Common myeloid progenitor, CD34-positive (primary cell): Measurements from ENCODE around the gene OTOP1.
A peak's percentile ranks its signal among the peaks of the same experiment; 100 is the strongest.
"Not testable (repeated sequence)": the region's sequence is repeated elsewhere in the genome, so short reads cannot be mapped to it uniquely, and the experiment has no call there.

Experiments
- CTCF ChIA-PET: fragments of 350-600 bp; sonication (Branson Sonifier 250); formaldehyde crosslinking; loops from one replicate; lab custom pipeline; 2021; ENCODE audit warnings: antibody characterized with exemption; lab: Charles Lee
- POLR2A ChIA-PET: fragments of 350-600 bp; sonication (Branson Sonifier 250); formaldehyde crosslinking; loops from one replicate; lab custom pipeline; 2021; ENCODE audit warnings: antibody characterized with exemption; lab: Charles Lee
- DNase-seq, 3 donors: peaks; one replicate each; pipeline versions ENCODE4 v3.0.0 to v3.0.0-alpha.2; 2013
- H3K27ac ChIP-seq, 2 experiments: 1 replicate in 1 of 2; 2 replicates in 1 of 2; pipeline ENCODE4 v1.7.0; 2013; ENCODE audit warnings: inconsistent platforms in 2 of 2, low read length in 2 of 2, mild to moderate bottlenecking in 2 of 2, low read depth in 1 of 2, moderate library complexity in 1 of 2; ENCODE audit not compliant: severe bottlenecking in 2 of 2, insufficient read depth in 1 of 2, poor library complexity in 1 of 2
- H3K27me3 ChIP-seq, 5 experiments: replicated peaks in 2 of 5; 1 replicate in 3 of 5; 2 replicates in 2 of 5; pipeline versions ENCODE4 v1.6.1 to v1.7.0; 2013; ENCODE audit warnings: low read length in 4 of 5, mild to moderate bottlenecking in 2 of 5, moderate library complexity in 2 of 5, inconsistent platforms in 1 of 5; ENCODE audit not compliant: insufficient read depth in 5 of 5, control insufficient read depth in 4 of 5
- H3K36me3 ChIP-seq, 4 experiments: 1 replicate in 2 of 4; 2 replicates in 2 of 4; pipeline versions ENCODE4 v1.6.1 to v1.7.0; 2013; ENCODE audit warnings: low read length in 3 of 4, control low read depth in 1 of 4, mild to moderate bottlenecking in 1 of 4; ENCODE audit not compliant: control insufficient read depth in 4 of 4, insufficient read depth in 4 of 4
- H3K4me1 ChIP-seq, 4 experiments: 1 replicate in 3 of 4; 2 replicates in 1 of 4; pipeline versions ENCODE4 v1.6.1 to v1.7.1; 2013; ENCODE audit warnings: low read length in 3 of 4, mild to moderate bottlenecking in 3 of 4, control low read depth in 1 of 4, inconsistent platforms in 1 of 4, moderate library complexity in 1 of 4; ENCODE audit not compliant: control insufficient read depth in 4 of 4, insufficient read depth in 4 of 4; ENCODE audit errors: control extremely low read depth in 1 of 4
- H3K4me3 ChIP-seq, 7 experiments: 1 replicate in 4 of 7; 2 replicates in 3 of 7; pipeline versions ENCODE4 v1.5.1 to v1.7.0; 2013; ENCODE audit warnings: mild to moderate bottlenecking in 7 of 7, low read length in 6 of 7, moderate library complexity in 6 of 7, inconsistent platforms in 2 of 7, low read depth in 2 of 7, control low read depth in 1 of 7; ENCODE audit not compliant: insufficient read depth in 4 of 7, control insufficient read depth in 1 of 7; ENCODE audit errors: extremely low read depth in 1 of 7
- H3K9me3 ChIP-seq, 5 experiments: 1 replicate in 4 of 5; 2 replicates in 1 of 5; pipeline versions ENCODE4 v1.6.1 to v1.7.1; 2013; ENCODE audit warnings: low read length in 4 of 5, mild to moderate bottlenecking in 2 of 5, inconsistent platforms in 1 of 5, low read depth in 1 of 5, moderate library complexity in 1 of 5; ENCODE audit not compliant: control insufficient read depth in 4 of 5, insufficient read depth in 2 of 5; ENCODE audit errors: control extremely low read depth in 1 of 5
- WGBS: methylation state at CpG from one replicate; pipeline ENCODE4 v1.1.5; 2013; ENCODE audit not compliant: insufficient coverage; 5-methylcytosine and 5-hydroxymethylcytosine counted together

Gene OTOP1

GRCh38 chr4:4165701-4166392, 60.9 kb downstream of the OTOP1 start:
- H3K4me3 ChIP-seq, H3K36me3 ChIP-seq, H3K27ac ChIP-seq, DNase-seq, H3K27me3 ChIP-seq, H3K4me1 ChIP-seq, H3K9me3 ChIP-seq, CTCF ChIA-PET, POLR2A ChIA-PET: not testable (repeated sequence)
- 95% methylated on average over 14 of the region's 18 CpGs for WGBS

- POLR2A ChIA-PET, H3K4me1 ChIP-seq, H3K9me3 ChIP-seq, CTCF ChIA-PET, DNase-seq, H3K36me3 ChIP-seq, H3K27ac ChIP-seq, H3K4me3 ChIP-seq: not testable (repeated sequence)
- H3K27me3 ChIP-seq: peaks cover 0 to 13% (median 2%) of the 10 kb centered on the region in 5 experiments
- 85% methylated on average over 6 of the region's 18 CpGs for WGBS
These were observed 62.1 kb downstream of the OTOP1 start for GRCh38 chr4:4164532-4165173.

- CTCF ChIA-PET, POLR2A ChIA-PET, DNase-seq, H3K27me3 ChIP-seq, H3K9me3 ChIP-seq, H3K36me3 ChIP-seq, H3K27ac ChIP-seq, H3K4me1 ChIP-seq, H3K4me3 ChIP-seq: not testable (repeated sequence)
- 81% methylated on average over 6 of the region's 7 CpGs for WGBS
These were observed 64.5 kb downstream of the OTOP1 start for GRCh38 chr4:4162186-4162585.

- DNase-seq, H3K4me1 ChIP-seq, H3K27ac ChIP-seq, H3K27me3 ChIP-seq, H3K9me3 ChIP-seq, H3K4me3 ChIP-seq, H3K36me3 ChIP-seq, CTCF ChIA-PET, POLR2A ChIA-PET: not testable (repeated sequence)
- 79% methylated on average over 12 of the region's 17 CpGs for WGBS
These were observed 65.6 kb downstream of the OTOP1 start for GRCh38 chr4:4160956-4161665.

- H3K27me3 ChIP-seq, POLR2A ChIA-PET, H3K36me3 ChIP-seq, H3K9me3 ChIP-seq, CTCF ChIA-PET, H3K4me1 ChIP-seq, H3K27ac ChIP-seq, H3K4me3 ChIP-seq: not testable (repeated sequence)
- no CpG with 5 or more reads among the region's 8 CpGs for WGBS
- peak in 1 of 3 donors; percentile 24 for DNase-seq
These were observed 81.1 kb downstream of the OTOP1 start for GRCh38 chr4:4145622-4146021.

GRCh38 chr4:4143376-4143775, 83.4 kb downstream of the OTOP1 start:
- no CpG with 5 or more reads among the region's 47 CpGs for WGBS
- DNase-seq, H3K36me3 ChIP-seq, H3K4me1 ChIP-seq, CTCF ChIA-PET, POLR2A ChIA-PET, H3K27ac ChIP-seq, H3K9me3 ChIP-seq, H3K27me3 ChIP-seq: not testable (repeated sequence)
- peak overlapping the region in 1 of 7 experiments; percentile 33 for H3K4me3 ChIP-seq

- H3K27me3 ChIP-seq, CTCF ChIA-PET, H3K4me3 ChIP-seq, H3K9me3 ChIP-seq, POLR2A ChIA-PET, H3K36me3 ChIP-seq, H3K27ac ChIP-seq, H3K4me1 ChIP-seq, DNase-seq: not testable (repeated sequence)
- WGBS: no CpG with 5 or more reads among the region's 25 CpGs
These were observed 84.0 kb downstream of the OTOP1 start for GRCh38 chr4:4142679-4143078.
